Activated T-helper 9 cell treated with anti-CD3 and anti-CD28 coated beads, Interleukin-2, amount 50 U/mL, for 16 hours (primary cell): ENCODE results near the gene SETX.
A peak's percentile ranks its signal among the peaks of the same experiment; 100 is the strongest.
"Not testable (repeated sequence)": the region's sequence is repeated elsewhere in the genome, so short reads cannot be mapped to it uniquely, and the experiment has no call there.

Experiments
- DNase-seq: peaks from one replicate; pipeline ENCODE4 v3.0.0-alpha.2; 2020; ENCODE audit warnings: low read depth

The SETX gene, protein sequence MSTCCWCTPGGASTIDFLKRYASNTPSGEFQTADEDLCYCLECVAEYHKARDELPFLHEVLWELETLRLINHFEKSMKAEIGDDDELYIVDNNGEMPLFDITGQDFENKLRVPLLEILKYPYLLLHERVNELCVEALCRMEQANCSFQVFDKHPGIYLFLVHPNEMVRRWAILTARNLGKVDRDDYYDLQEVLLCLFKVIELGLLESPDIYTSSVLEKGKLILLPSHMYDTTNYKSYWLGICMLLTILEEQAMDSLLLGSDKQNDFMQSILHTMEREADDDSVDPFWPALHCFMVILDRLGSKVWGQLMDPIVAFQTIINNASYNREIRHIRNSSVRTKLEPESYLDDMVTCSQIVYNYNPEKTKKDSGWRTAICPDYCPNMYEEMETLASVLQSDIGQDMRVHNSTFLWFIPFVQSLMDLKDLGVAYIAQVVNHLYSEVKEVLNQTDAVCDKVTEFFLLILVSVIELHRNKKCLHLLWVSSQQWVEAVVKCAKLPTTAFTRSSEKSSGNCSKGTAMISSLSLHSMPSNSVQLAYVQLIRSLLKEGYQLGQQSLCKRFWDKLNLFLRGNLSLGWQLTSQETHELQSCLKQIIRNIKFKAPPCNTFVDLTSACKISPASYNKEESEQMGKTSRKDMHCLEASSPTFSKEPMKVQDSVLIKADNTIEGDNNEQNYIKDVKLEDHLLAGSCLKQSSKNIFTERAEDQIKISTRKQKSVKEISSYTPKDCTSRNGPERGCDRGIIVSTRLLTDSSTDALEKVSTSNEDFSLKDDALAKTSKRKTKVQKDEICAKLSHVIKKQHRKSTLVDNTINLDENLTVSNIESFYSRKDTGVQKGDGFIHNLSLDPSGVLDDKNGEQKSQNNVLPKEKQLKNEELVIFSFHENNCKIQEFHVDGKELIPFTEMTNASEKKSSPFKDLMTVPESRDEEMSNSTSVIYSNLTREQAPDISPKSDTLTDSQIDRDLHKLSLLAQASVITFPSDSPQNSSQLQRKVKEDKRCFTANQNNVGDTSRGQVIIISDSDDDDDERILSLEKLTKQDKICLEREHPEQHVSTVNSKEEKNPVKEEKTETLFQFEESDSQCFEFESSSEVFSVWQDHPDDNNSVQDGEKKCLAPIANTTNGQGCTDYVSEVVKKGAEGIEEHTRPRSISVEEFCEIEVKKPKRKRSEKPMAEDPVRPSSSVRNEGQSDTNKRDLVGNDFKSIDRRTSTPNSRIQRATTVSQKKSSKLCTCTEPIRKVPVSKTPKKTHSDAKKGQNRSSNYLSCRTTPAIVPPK (N-terminal part only)

DNA sequence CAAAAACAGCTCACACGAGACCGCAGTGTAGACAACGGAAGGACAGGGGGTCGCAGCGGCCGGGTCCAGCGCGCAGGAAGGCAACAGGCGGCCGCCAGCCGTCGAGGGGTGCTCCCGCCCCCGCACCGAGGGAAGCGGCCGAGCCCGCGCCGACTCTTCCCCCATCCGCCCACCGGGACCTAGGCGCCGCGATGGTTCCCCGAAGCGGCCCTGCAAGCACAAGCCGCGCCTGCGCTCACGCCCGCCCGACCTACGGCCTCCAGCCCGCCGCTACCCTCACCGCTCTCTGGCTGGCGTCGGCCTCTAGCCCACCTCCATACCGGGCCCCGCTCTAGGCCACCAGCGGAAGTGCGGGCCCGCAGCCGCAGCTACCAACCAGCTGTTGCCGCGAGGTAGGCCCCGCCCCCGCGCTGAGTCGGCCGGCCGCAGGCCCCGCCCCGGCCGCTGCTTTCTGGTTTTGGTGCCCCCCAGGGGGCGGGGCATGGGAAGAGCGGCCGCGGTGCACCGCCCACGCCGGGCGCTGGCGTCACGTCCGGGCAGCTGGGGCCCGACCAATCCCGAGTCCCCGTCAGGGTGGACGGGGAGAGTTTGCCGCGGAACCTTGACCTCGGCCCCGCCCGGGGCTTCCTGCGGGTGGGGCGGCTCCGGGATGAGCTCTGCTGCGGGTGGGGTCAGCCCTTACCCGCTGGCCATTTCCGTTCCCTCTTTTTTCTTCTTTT is at the start of gene SETX:
TSS of gene SETX (minus strand) at position 350 of the 719 bp plus-strand sequence. CDS start 5,558 bp downstream, outside the sequence.
- peak; percentile 98 for DNase-seq

DNA sequence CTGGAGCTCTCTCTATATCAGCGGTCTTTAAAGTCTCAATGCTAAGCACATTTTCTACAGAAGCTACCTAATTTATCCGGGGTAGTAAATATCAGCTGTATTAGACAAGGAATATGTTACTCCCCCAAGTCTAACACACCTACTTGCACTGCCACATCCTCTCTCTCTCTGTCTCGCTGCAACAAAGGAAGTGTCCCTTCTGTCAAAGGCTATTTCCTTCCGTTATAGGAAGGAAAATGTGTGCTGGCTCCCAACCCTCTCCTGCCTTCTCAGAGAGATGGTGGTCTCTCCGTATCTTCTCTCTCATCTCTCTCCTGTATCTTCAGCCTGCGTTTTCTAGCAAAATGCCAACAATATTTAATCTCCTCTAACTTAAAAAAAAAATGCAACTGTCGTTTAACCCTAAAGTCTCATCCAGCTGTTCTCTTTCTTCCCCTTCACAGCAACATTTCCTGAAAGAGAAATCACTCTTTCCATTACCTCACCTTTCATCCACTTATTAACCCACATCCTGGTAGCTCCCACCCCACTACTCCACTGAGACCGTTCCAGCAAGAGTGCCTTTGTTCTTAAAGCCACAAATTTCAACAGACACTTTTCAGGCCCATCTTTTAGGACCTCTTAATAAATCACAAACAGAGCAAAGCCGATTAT is 49.6 kb upstream of the SETX start:
- DNase-seq, result no peak

DNA sequence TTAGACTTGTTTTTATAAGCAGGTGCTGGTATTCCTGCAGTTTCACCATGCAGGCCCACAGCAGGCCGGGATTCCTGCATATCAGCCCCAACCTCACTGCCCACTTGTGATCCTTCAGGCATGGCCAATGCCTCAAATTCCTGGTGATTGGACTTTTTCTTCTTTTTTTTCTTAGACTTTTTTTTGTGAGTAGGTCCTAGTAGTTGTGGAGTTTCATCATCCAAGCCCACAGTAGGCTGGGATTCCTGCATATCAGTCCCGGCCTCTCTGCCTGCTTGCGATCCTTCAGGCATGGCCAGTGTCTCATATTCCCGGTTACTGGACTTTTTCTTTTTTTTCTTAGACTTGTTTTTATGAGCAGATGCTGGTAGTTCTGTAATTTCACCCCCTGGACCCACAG is 47.0 kb upstream of the SETX start:
- no peak for DNase-seq

DNA sequence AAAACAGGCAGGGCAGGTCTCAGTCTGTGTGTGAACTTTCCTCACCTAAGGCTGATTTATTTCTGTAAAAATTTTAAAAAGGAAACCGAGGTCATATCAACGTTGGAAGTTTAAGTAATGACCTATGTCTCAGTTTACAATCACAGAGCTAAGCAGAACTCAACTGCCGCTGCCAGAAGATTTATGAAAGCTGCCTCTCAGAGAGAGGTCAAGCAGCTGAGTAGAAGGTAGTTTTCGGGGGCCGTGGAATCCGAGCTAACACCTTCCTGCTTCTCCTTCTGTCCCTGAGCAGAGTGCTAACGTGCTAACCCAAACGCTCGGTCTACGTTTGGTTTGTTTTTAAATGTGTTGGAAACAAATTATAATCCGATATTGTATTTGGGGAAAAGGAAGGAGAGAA is 40.8 kb upstream of the SETX start:
- no peak for DNase-seq

DNA sequence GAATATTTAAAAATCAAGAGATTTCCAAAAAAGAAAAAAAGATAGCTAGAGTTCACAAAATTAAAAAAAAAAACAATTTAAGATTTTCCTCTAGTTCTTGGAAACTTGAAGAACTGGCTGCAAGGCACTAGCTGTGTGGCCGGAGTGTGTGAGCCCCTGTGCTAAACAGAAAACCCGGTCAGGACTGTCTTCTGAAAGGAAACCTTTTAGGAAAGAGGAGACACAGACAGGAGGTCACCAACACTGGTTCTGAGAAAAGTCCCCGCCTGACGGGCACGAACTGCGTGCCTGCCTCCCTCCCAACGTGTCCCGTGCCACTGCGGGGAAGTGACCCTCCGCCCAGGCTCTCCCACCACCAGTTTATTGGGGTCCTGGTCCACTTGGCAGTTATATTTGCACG is 36.7 kb upstream of the SETX start:
- DNase-seq, result no peak

DNA sequence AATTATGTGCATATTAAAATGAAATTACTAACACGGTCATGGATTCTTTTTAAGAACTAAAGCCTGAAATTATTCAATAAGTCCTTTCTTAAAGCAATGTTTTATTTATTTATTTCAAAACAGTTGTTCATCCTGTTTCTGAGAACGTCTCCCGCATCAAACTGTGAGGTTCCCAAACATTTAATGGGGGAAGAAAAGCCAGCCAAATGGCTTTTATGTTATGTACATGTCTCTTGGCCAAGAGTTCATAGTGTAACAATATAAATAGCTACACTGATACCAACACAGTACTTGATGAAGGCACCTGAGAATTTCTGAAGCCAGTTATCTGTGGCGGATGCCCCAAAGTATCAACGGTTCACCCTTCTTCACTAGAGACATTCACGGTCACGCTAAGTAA is 36.2 kb upstream of the SETX start:
- no peak for DNase-seq

DNA sequence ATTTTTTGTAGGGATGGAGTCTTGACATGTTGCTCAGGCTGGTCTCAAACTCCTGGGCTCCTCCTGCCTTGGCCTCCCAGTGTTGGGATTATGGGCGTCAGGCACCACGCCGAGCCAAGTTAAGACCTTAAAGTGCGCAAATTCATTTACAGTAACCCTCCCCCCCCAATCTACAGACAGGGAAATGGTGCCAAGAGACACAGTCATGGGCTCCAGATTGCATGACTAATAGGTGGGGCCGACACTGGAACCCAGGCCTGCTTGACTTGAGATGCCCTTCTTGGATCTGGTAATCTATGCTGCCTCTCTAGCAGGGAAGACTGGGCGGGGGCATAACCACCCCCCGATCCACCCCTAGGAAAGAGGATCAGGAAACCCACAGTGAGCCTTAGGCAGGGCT is 32.3 kb upstream of the SETX start:
- no peak for DNase-seq

DNA sequence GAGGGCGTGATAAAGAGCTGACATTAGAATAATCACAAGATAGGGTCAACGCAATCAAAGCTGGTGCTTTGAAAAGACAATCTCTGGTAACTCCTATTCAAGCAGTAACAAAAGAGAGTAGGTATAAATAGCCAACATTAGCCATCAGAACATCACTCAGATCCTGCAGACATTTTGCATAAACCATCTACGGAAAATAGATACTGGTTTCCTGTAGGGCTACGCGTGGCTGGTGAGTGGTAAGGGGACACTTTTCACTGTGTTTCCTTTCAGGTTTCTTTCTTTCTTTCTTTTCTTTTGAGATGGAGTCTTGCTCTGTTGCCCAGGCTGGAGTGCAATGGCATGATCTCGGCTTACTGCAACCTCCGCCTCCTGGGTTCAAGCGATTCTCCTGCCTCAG is 29.6 kb upstream of the SETX start:
- no peak for DNase-seq

DNA sequence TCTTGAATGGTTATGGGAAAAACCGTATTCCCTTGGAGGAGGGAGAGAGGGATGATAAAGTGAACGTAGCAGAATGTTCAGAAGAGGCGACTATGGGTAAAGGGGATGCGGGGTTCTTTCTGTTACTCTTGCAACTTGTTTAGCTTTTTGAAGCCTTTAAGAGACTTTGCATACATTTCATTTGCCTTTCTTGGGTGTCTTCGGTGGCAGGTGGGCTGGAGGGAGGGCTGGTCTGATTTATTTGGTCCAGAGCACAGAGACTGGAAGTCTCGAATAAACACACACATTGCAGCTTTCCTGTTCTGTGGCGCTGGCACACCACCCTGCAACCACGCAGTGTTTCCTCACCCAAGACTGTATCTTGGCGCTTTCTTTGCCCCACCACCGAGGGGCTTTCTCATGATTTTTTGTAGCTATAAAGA is 28.7 kb upstream of the SETX start:
- no peak for DNase-seq

DNA sequence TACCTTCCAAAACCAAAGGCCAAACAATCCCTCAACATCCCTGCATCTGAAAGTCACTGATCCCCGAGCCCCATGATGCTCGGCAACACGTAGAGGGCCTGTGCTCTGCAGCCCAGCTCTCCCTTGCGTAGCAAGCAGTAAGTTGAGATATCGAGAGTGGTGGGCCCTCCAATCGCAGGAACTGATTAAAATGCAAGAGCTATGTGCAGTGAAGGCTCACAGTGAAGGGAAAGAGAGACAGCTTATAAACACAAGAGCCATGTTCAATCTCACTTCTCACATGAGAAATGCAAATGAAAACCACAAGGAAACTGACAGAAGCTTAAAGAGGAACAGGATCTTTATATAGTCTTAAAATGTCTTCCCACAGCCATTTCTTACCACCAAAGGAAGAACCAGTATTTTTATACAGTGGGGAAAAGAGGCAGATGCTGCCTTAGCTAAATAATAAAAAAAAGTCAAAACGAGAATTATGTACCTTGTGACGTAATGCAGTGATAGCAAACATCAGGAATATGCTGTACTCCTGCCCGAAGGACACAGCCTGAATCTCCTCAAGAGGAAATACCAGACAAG is 27.3 kb upstream of the SETX start:
- DNase-seq, result no peak

DNA sequence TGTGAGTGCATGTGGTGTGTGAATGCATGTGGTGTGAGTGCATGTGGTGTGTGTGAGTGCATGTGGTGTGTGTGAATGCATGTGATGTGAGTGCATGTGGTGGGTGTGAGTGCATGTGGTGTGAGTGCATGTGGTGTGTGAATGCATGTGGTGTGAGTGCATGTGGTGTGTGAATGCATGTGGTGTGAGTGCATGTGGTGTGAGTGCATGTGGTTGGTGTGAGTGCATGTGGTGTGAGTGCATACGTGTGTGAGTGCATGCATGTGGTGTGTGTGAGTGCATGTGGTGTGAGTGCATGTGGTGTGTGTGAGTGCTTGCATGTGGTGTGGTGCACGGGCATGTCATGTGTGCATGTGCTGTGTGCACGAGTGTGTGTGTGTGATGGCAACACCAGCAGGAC is 23.6 kb upstream of the SETX start:
- DNase-seq, result not testable (repeated sequence)

DNA sequence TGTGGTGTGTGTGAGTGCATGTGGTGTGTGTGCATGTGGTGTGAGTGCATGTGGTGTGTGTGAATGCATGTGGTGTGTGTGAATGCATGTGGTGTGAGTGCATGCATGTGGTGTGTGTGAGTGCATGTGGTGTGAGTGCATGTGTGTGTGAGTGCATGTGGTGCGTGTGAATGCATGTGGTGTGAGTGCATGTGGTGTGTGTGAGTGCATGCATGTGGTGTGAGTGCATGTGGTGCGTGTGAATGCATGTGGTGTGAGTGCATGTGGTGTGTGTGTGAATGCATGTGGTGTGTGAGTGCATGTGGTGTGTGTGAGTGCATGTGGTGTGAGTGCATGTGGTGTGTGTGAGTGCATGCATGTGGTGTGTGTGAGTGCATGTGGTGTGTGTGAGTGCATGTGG is 23.0 kb upstream of the SETX start:
- DNase-seq, result not testable (repeated sequence)

DNA sequence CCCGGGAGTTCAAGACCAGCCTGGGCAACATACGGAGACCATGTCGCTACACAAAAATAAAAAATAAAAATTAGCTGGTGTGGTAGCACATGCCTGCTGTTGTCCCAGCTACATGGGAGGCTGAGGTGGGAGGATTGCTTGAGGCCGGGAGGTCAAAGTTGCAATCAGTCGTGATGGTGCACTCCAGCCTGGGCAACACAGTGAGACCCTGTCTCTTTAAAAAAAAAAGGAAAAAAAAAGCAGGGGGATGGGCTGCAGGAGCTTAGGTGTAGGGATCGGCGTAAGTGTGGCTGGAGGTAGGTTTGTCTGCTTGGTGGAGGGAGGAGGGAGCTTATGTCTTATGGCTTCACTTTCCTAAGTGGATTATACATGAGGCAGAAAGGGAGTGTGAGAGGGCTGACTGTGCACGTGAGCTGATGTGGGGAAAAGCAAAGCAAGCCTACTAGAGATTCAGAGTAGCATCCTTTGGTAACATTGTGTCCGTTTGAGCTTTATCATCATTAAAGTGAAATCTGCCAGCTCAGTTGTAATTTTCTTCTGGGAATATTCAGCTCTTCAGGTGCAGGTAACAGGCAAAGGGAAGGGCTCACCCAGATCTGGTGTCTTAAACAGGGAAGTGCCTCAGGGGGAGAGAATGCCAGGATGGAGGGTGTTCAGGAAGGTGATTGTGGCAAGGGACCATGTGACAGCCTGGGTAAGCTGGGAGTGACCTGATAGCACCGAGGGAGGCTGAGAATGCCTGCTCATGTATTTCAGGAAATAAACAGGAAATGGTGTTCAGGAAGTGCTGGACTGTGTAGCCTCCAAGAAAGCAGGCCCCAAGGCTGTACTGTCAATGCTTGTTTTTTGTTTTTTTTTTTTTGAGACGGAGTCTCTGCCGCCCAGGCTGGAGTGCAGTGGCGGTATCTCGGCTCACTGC is 17.6 kb upstream of the SETX start:
- DNase-seq, result no peak

DNA sequence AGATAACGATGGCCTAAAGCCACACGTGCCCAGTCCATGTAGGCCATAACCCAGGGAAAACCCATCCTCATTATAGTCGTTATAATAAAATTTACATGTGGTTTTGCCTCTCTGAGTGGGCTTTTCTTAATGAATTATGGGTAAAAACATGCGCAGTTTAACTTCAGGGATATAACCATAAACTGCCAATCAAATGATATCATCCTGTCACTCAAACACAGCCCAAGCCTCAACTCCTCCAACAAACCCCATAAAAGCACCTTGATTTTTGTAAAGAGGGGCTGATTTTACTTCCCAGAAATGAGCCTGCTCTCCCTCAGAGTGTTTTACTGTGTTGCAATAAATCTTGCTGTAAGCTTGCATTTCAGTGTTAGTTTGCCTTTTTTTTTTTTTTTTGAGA is 15.8 kb upstream of the SETX start:
- DNase-seq, result no peak

DNA sequence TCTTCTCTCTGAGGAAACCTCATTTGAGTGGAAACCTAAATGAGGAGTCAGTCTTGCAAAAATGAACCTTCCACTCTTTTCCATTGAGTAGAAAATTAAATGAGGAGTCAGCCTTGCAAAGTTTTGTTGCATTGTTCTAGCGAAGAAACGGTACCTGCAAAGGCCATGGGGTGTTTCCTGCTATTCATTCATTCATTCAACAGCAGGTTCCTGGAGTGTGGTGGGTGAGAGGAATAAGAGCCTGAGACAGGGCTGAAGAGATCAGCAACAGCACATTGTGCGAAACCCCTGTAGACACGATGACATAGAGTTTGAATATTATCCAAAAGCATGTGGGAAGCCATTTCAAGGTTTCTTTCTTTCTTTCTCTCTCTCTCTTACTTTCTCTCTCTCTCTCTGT is 14.6 kb upstream of the SETX start:
- DNase-seq, result no peak

DNA sequence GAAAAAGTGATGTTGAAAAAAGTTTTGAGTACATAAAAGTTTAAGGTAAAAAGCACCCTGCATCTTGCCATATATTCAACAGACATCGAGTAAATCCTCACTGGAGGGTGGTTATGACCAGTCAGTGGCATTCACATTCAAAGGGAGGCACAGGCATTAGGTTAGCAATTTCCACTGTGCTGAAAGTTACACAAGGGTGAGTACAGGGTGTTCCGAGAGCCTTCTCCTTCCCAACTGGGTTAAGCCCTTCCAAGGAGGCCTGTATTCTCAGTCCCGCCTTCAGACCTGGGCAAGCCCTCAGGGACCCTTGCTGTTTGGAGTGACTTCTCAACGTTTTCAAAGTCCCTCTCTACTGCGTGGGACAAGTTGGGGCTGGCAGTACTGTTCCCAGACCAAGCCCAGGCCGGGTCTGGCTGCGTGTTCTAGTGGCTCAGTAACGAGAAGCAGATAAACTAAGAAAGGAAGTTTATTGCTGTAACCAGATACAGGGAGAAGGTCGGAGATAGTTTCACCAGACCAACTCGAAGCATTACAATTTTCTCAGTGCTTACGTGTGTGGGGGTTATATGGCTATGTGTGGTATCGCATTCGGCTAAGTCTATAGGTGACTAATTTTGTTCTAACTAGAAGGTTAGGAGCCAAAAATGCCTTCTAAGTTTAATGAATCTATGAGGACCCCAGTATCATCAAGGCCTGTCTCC is 13.0 kb upstream of the SETX start:
- DNase-seq, result no peak

DNA sequence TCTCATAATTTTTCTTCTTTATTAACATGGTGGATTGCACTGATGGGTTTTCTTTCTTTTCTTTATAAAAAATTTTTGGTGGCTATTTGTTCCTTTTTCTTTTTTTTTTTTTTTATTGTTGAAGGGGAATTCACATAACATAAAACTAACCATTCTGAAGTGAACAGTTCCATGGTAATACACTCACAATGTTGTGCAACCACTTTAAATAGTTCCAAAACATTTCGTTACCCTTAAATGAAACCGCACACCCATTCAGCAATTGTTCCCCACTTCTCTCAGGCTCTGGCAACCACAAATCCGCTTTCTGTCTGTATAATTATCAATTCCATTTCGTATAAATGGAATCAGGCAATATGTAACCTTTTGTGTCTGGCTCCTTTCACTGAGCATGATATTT is 11.7 kb upstream of the SETX start:
- no peak for DNase-seq

DNA sequence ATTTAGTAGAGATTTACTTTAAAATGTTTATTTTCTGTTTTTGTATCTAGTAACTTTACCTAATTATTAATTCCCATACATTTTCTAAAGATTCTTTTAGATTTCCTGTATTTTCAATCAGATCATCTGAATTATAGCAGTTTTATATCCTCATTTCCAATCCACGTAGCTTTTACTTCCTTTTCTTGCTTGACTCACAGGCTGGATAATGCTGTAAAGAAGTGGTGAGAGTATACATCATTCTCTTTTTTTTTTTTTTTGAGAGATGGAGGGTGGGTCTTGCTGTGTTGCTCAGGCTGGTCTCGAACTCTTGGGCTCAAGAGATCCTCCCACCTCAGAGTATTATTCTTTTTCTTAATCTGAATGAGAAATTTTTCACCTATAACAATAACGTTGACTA is 11.2 kb upstream of the SETX start:
- no peak for DNase-seq

DNA sequence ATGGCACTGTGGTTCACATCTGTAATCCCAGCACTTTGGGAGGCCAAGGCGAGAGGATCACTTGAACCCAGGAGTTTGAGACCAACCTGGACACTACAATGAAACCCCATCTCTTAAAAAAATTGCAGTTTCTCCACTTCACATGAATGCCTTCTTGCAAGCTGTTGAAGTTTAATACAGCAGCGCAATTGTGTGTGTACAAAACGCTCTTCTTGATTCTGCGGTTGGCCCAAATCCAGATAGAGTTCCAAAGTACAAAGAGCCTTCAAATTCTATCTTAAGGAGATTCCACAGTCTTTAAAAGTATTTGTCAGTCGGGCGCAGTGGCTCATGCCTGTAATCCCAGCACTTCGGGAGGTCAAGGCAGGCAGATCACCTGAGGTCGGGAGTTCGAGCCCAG is 9.3 kb upstream of the SETX start:
- DNase-seq, result no peak
